CD4-positive, CD25-positive, alpha-beta regulatory T cell (primary cell): ENCODE results near the gene CCDC138. TPM values are rescaled to one million over a fixed set of nuclear protein-coding genes. Genes with fewer than 3 reads are reported as not detected.

Experiments used
- ATAC-seq, 2 donors: fragments of 150-1000 bp; cut with Tn5 transposase; one replicate each; pipeline ENCODE4 v1.10.0; 2021; ENCODE audit warnings: low read depth in 2 of 2, moderate number of reproducible peaks in 2 of 2, moderate library complexity in 1 of 2
- DNase-seq, 3 donors: peaks; one replicate each; pipeline versions ENCODE4 v3.0.0 to v3.0.0-alpha.2; 2012 to 2022; ENCODE audit warnings: mixed read lengths in 1 of 3
- H3K27ac ChIP-seq: one replicate; pipeline ENCODE4 v1.7.0; 2013; ENCODE audit warnings: mild to moderate bottlenecking, low read length; ENCODE audit not compliant: insufficient read depth, poor library complexity, severe bottlenecking
- H3K27me3 ChIP-seq: one replicate; pipeline ENCODE4 v1.7.0; 2013; ENCODE audit warnings: low read length; ENCODE audit not compliant: control insufficient read depth, insufficient read depth
- H3K36me3 ChIP-seq: one replicate; pipeline ENCODE4 v1.7.0; 2013; ENCODE audit warnings: mild to moderate bottlenecking, low read length, moderate library complexity; ENCODE audit not compliant: control insufficient read depth, insufficient read depth
- H3K4me1 ChIP-seq: 2 replicates; pipeline ENCODE4 v1.7.0; 2013; ENCODE audit warnings: mild to moderate bottlenecking, low read length; ENCODE audit not compliant: insufficient read depth, control insufficient read depth, poor library complexity, severe bottlenecking
- H3K4me3 ChIP-seq: one replicate; pipeline ENCODE4 v1.7.0; 2013; ENCODE audit warnings: low read depth, mild to moderate bottlenecking, low read length, moderate library complexity
- H3K9me3 ChIP-seq, 2 experiments: 1 replicate in 1 of 2; 2 replicates in 1 of 2; pipeline ENCODE4 v1.7.0; 2013; ENCODE audit warnings: low read length in 2 of 2, mild to moderate bottlenecking in 1 of 2, moderate library complexity in 1 of 2; ENCODE audit not compliant: control insufficient read depth in 2 of 2
- H3K27ac Mint-ChIP-seq, 3 donors: one replicate each; pipeline ENCODE4 v1.8.0; 2020 to 2022; ENCODE audit warnings: mild to moderate bottlenecking in 3 of 3, mixed read lengths in 3 of 3, moderate library complexity in 2 of 3
- H3K27me3 Mint-ChIP-seq: one replicate; pipeline ENCODE4 v1.8.0; 2022; ENCODE audit warnings: mild to moderate bottlenecking, mixed read lengths
- H3K36me3 Mint-ChIP-seq: one replicate; pipeline ENCODE4 v1.8.0; 2020; ENCODE audit warnings: mixed read lengths
- H3K4me1 Mint-ChIP-seq, 4 donors: one replicate each; pipeline ENCODE4 v1.8.0; 2020 to 2022; ENCODE audit warnings: mixed read lengths in 4 of 4, mild to moderate bottlenecking in 1 of 4
- H3K4me3 Mint-ChIP-seq, 4 donors: one replicate each; pipeline ENCODE4 v1.8.0; 2020 to 2022; ENCODE audit warnings: mild to moderate bottlenecking in 4 of 4, mixed read lengths in 4 of 4, moderate library complexity in 3 of 4
- H3K9me3 Mint-ChIP-seq, 7 donors: one replicate each; pipeline ENCODE4 v1.8.0; 2020 to 2022; ENCODE audit warnings: mixed read lengths in 7 of 7, mild to moderate bottlenecking in 3 of 7, moderate library complexity in 2 of 7
- polyA plus RNA-seq, 4 donors: library from polyadenylated mRNA; unstranded; fragments of 300-500 nt; fragmentation: Illumina TruSeq; gene quantifications; one replicate each; pipeline ENCODE4 v1.2.3, GENCODE V29; 2021
- total RNA-seq: library from RNA; stranded (reverse); gene quantifications from one replicate; pipeline ENCODE4 v1.2.3, GENCODE V29; 2022

The CCDC138 gene
- total and polyA plus RNA-seq, 5 donors from 2014 or later, result 4.5 to 6.9 (median 5.0) TPM

GRCh38 chr2:108786008-108786353, 590 bp upstream of the CCDC138 start:
- Mint-ChIP-seq H3K36me3 (peaks cover 23% of the 10 kb centered on the region), H3K4me3 (peak overlapping the region; percentile 93 to 99 (median 97)), H3K4me1 (peaks cover 10 to 27% (median 15%) of the 10 kb centered on the region in 4 donors), H3K27me3 (no peaks in the 10 kb centered on the region), H3K9me3 (no peaks in the 10 kb centered on the region), H3K27ac (peak overlapping the region; percentile 88 to 99 (median 94))
- Histone ChIP-seq H3K4me3 (peak overlapping the region; percentile 68), H3K27me3 (no peaks in the 10 kb centered on the region), H3K4me1 (peaks cover 13% of the 10 kb centered on the region), H3K9me3 (no peaks in the 10 kb centered on the region), H3K36me3 (peaks cover 25% of the 10 kb centered on the region), H3K27ac (peak overlapping the region; percentile 83)
- DNase-seq, result no peak
- no peak for ATAC-seq

- peak overlapping the region; percentile 83 for H3K27ac ChIP-seq
- Mint-ChIP-seq H3K4me1 (peaks cover 10 to 27% (median 21%) of the 10 kb centered on the region in 4 donors), H3K27ac (peak overlapping the region in 2 of 3 donors; percentile 88), H3K36me3 (peaks cover 28% of the 10 kb centered on the region), H3K27me3 (no peaks in the 10 kb centered on the region), H3K9me3 (no peaks in the 10 kb centered on the region), H3K4me3 (peak overlapping the region; percentile 83 to 93 (median 90))
- H3K4me1 ChIP-seq, result peaks cover 13% of the 10 kb centered on the region
- peak overlapping the region; percentile 95 for H3K4me3 ChIP-seq
- H3K9me3 ChIP-seq, result no peaks in the 10 kb centered on the region
- no peaks in the 10 kb centered on the region for H3K27me3 ChIP-seq
- no peak for DNase-seq
- no peak for ATAC-seq
- H3K36me3 ChIP-seq, result peaks cover 15% of the 10 kb centered on the region
Measured at GRCh38 chr2:108787216-108787541, 608 bp downstream of the CCDC138 start.

- Histone ChIP-seq H3K4me1 (no peaks in the 10 kb centered on the region), H3K36me3 (peaks cover 31% of the 10 kb centered on the region), H3K27me3 (no peaks in the 10 kb centered on the region), H3K9me3 (no peaks in the 10 kb centered on the region), H3K4me3 (no peak overlapping the region), H3K27ac (no peak overlapping the region)
- ATAC-seq, result no peak
- Mint-ChIP-seq H3K9me3 (no peaks in the 10 kb centered on the region), H3K4me1 (peaks cover 3 to 8% (median 5%) of the 10 kb centered on the region in 4 donors), H3K4me3 (no peak overlapping the region), H3K27me3 (no peaks in the 10 kb centered on the region), H3K27ac (peak overlapping the region in 1 of 3 donors; percentile 32), H3K36me3 (peaks cover 35% of the 10 kb centered on the region)
- no peak for DNase-seq
Measured at GRCh38 chr2:108803045-108803736, 16.6 kb downstream of the CCDC138 start.

- Histone ChIP-seq H3K9me3 (peaks cover 2 to 12% of the 10 kb centered on the region in 2 experiments), H3K4me3 (no peak overlapping the region), H3K27me3 (no peaks in the 10 kb centered on the region), H3K27ac (no peak overlapping the region), H3K36me3 (peaks cover 25% of the 10 kb centered on the region), H3K4me1 (no peaks in the 10 kb centered on the region)
- H3K4me3 Mint-ChIP-seq, result no peak overlapping the region
- peak overlapping the region in 1 of 3 donors; percentile 66 for H3K27ac Mint-ChIP-seq
- ATAC-seq (no peak), DNase-seq (no peak)
- H3K27me3 Mint-ChIP-seq, result no peaks in the 10 kb centered on the region
- H3K36me3 Mint-ChIP-seq, result peaks cover 33% of the 10 kb centered on the region
- H3K9me3 Mint-ChIP-seq, result peaks cover 0 to 11% (median 8%) of the 10 kb centered on the region in 7 donors
- H3K4me1 Mint-ChIP-seq, result peaks cover 0 to 8% (median 6%) of the 10 kb centered on the region in 4 donors
Measured at GRCh38 chr2:108805032-108805431, 18.5 kb downstream of the CCDC138 start.

- Mint-ChIP-seq H3K9me3 (peaks cover 3 to 18% (median 8%) of the 10 kb centered on the region in 7 donors), H3K4me1 (peaks cover 0 to 8% (median 6%) of the 10 kb centered on the region in 4 donors), H3K27ac (no peak overlapping the region), H3K36me3 (peaks cover 40% of the 10 kb centered on the region), H3K27me3 (no peaks in the 10 kb centered on the region), H3K4me3 (no peak overlapping the region)
- peaks cover 2 to 17% of the 10 kb centered on the region in 2 experiments for H3K9me3 ChIP-seq
- no peak for ATAC-seq
- H3K4me1 ChIP-seq, result no peaks in the 10 kb centered on the region
- H3K27ac ChIP-seq, result no peak overlapping the region
- DNase-seq, result no peak
- peaks cover 25% of the 10 kb centered on the region for H3K36me3 ChIP-seq
- no peak overlapping the region for H3K4me3 ChIP-seq
- no peaks in the 10 kb centered on the region for H3K27me3 ChIP-seq
Measured at GRCh38 chr2:108805782-108806181, 19.2 kb downstream of the CCDC138 start.

DNA sequence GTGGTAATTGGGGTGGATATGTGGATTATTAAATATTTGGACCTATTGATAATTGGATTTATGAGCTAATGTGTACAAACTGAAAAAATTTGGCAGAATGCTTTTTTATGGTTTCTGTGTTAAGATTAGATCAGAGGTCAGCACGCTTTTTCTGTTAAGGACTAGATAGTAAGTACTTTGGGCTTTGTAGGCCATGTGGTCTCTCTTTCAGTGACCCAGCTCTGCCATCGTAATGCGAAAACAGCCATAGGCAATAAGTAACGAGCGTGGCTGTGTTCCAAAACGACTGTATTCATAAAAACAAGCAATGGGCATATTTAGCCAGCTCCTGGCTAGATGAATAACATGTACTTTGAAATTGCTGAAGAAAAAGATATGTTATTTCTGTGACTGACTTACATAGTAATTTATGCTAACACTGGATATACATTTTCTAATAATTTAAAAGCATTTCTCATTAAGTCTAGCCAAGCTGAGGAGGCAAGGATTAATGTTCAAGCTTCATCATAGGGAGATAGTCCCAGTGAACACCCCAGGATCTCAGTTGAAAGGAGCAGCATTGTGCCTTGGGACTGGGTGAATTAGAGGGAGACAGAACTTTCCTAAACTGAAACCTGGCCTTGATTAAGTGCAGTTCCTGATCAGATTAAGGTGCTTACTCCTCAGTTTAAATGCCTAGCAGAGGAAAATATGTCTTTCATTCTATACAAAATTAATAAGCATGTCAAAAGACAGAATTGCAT, 20.0 kb downstream of the CCDC138 start:
- Histone ChIP-seq H3K27ac (no peak overlapping the region), H3K4me3 (no peak overlapping the region), H3K4me1 (no peaks in the 10 kb centered on the region), H3K27me3 (no peaks in the 10 kb centered on the region), H3K36me3 (peaks cover 25% of the 10 kb centered on the region), H3K9me3 (peaks cover 2 to 17% of the 10 kb centered on the region in 2 experiments)
- no peak overlapping the region for H3K27ac Mint-ChIP-seq
- H3K36me3 Mint-ChIP-seq, result peaks cover 44% of the 10 kb centered on the region
- no peak for DNase-seq
- peaks cover 0 to 8% (median 6%) of the 10 kb centered on the region in 4 donors for H3K4me1 Mint-ChIP-seq
- H3K4me3 Mint-ChIP-seq, result no peak overlapping the region
- H3K9me3 Mint-ChIP-seq, result peaks cover 3 to 20% (median 9%) of the 10 kb centered on the region in 7 donors
- ATAC-seq, result no peak
- H3K27me3 Mint-ChIP-seq, result no peaks in the 10 kb centered on the region

DNA sequence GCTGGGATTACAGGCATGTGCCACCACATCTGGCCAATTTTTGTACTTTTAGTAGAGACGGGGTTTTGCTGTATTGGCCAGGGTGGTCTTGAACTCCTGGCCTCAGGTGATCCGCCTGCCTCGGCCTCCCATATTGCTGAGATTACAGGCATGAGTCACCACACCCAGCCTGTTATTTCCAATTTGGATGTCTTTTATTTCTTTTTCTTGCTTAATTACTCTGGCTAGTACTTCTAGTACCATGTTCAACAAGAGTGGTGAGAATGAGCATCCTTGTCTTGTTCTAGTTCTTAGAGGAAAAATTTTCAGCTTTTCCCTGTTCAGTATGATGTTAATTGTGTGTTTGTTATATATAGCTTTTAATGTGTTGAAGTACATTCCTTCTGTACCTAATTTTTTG, 23.4 kb downstream of the CCDC138 start:
- ATAC-seq (no peak), DNase-seq (no peak)
- H3K4me3 ChIP-seq, result no peak overlapping the region
- Mint-ChIP-seq H3K4me1 (peaks cover 0 to 10% (median 7%) of the 10 kb centered on the region in 4 donors), H3K27ac (no peak overlapping the region), H3K36me3 (peaks cover 50% of the 10 kb centered on the region), H3K4me3 (no peak overlapping the region), H3K27me3 (no peaks in the 10 kb centered on the region), H3K9me3 (peaks cover 3 to 20% (median 9%) of the 10 kb centered on the region in 7 donors)
- no peak overlapping the region for H3K27ac ChIP-seq
- H3K36me3 ChIP-seq, result peaks cover 16% of the 10 kb centered on the region
- no peaks in the 10 kb centered on the region for H3K27me3 ChIP-seq
- peaks cover 2 to 17% of the 10 kb centered on the region in 2 experiments for H3K9me3 ChIP-seq
- H3K4me1 ChIP-seq, result no peaks in the 10 kb centered on the region
